ENCODE measurements around the gene S100P. TPM values are rescaled to one million over a fixed set of nuclear protein-coding genes. Genes with fewer than 3 reads are reported as not detected.
A peak's percentile ranks its signal among the peaks of the same experiment; 100 is the strongest.

The S100P gene
- total RNA-seq, 1 experiment from 2014 or later = 365 TPM

DNA sequence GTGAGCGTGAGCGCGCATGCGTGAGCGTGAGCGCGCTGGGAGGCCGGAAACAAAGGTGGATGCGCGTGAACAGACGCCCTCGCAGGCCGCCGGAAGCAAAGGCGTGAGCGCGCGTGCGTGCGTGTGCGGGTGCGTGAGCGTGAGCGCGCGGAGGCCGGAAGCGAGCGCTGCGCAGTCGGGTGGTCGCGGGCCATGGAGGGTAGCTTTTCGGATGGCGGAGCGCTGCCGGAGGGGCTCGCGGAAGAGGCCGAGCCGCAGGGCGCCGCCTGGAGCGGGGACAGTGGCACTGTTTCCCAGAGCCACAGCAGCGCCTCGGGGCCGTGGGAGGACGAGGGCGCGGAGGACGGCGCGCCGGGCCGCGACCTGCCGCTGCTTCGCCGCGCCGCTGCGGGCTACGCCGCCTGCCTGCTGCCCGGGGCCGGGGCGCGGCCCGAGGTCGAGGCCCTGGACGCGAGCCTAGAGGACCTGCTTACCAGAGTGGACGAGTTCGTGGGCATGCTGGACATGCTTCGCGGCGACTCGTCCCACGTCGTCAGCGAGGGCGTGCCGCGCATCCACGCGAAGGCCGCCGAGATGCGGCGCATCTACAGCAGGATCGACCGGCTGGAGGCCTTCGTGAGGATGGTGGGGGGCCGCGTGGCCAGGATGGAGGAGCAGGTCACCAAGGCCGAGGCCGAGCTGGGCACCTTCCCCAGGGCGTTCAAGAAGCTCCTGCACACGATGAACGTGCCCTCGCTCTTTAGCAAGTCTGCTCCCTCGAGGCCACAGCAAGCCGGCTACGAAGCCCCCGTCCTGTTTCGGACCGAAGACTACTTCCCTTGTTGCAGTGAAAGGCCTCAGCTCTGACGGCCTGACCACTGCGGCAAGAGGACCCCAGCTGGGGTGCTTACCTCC, 22.6 kb downstream of the S100P start, which contains the start of gene BLOC1S4:
BLOC1S4 (plus strand) TSS at position 157 of the 894 bp plus-strand sequence; CDS start at position 193, 36 bp downstream.
- H3K4me3 Mint-ChIP-seq (ENCODE audit: low read depth, unreplicated experiment) = peak within 1 kb of the TSS; percentile 91
- BruUV-seq (replicated peaks) = TSS peak; percentile 72
- CTCF ChIA-PET = interaction anchor here (0.9 to 1.5 kb wide), 3 partner anchors 42 to 355 kb away, joined by 3 read pairs; no protein-coding TSS in a partner anchor

DNA sequence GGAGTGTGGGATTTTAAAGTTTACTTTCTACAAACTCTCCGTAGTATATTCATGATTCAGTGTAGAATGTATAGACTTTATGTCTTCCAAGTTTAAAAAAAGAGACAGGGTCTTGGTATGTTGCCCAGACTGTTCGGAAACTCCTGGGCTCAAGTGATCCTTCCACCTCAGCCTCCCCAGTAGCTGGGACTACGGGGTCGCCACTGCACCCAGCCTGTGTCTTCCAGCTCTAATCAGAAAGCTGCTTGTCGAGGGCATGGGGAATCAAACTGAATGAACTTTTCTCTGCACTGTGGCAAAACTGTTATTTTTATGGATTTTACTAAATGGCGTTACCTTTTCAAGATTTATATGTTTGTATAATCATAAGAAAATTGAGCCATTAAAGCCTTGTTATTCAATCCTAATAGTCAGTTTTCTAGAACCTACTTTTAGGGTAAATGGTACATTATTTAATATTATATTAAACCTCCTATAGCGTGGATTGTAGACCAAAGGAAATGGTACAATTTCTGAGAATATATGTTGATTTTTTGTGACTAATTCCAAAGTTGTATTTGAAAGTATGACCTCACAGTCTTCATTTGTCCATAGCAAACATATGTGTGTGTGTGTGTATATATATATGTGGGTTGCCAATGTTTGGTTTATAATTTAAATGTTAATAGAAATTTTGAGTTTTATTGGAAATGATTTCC, 23.4 kb downstream of the S100P start:
- Mint-ChIP-seq H3K36me3 (ENCODE audit: insufficient read depth, unreplicated experiment) (peaks cover 23% of the 10 kb centered on the region), H3K27me3 (ENCODE audit: unreplicated experiment) (no peaks in the 10 kb centered on the region), H3K27ac (ENCODE audit: unreplicated experiment) (no peak overlapping the region), H3K9me3 (ENCODE audit: low read depth, unreplicated experiment) (no peaks in the 10 kb centered on the region), H3K4me1 (ENCODE audit: low read depth, unreplicated experiment) (peaks cover 8% of the 10 kb centered on the region), H3K4me3 (ENCODE audit: low read depth, unreplicated experiment) (peak overlapping the region; percentile 91)
- CTCF ChIA-PET = interaction anchor here (0.9 to 1.5 kb wide), 5 partner anchors 42 to 354 kb away, joined by 3 to 5 read pairs (median 3); no protein-coding TSS in a partner anchor
- BruUV-seq (replicated peaks) = no TSS peak
- intact Hi-C loops (cut with micrococcal nuclease; ENCODE audit: unreplicated experiment) = loop anchor here (5.0 kb wide), 1 partner anchor 170 kb away; no protein-coding TSS in a partner anchor
- no peak for DNase-seq
- TF ChIP-seq, protein P1, sequence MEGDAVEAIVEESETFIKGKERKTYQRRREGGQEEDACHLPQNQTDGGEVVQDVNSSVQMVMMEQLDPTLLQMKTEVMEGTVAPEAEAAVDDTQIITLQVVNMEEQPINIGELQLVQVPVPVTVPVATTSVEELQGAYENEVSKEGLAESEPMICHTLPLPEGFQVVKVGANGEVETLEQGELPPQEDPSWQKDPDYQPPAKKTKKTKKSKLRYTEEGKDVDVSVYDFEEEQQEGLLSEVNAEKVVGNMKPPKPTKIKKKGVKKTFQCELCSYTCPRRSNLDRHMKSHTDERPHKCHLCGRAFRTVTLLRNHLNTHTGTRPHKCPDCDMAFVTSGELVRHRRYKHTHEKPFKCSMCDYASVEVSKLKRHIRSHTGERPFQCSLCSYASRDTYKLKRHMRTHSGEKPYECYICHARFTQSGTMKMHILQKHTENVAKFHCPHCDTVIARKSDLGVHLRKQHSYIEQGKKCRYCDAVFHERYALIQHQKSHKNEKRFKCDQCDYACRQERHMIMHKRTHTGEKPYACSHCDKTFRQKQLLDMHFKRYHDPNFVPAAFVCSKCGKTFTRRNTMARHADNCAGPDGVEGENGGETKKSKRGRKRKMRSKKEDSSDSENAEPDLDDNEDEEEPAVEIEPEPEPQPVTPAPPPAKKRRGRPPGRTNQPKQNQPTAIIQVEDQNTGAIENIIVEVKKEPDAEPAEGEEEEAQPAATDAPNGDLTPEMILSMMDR (IDR thresholded peaks at IDR 0.05; ENCODE audit: unreplicated experiment) = no peak

More for the DNA sequence above, 22.6 kb downstream of the S100P start, which contains the start of gene BLOC1S4:
- Mint-ChIP-seq H3K4me1 (ENCODE audit: low read depth, unreplicated experiment) (peaks cover 8% of the 10 kb centered on the region), H3K9me3 (ENCODE audit: low read depth, unreplicated experiment) (no peaks in the 10 kb centered on the region), H3K27me3 (ENCODE audit: unreplicated experiment) (no peaks in the 10 kb centered on the region), H3K36me3 (ENCODE audit: insufficient read depth, unreplicated experiment) (peaks cover 23% of the 10 kb centered on the region), H3K27ac (ENCODE audit: unreplicated experiment) (peak within 1 kb of the TSS; percentile 53)
- TF ChIP-seq, protein P1 (IDR thresholded peaks at IDR 0.05; ENCODE audit: unreplicated experiment) = no peak
- intact Hi-C loops (cut with micrococcal nuclease; ENCODE audit: unreplicated experiment) = loop anchor here (5.0 kb wide), 1 partner anchor 171 kb away; no protein-coding TSS in a partner anchor
- DNase-seq = peak; percentile 75

DNA sequence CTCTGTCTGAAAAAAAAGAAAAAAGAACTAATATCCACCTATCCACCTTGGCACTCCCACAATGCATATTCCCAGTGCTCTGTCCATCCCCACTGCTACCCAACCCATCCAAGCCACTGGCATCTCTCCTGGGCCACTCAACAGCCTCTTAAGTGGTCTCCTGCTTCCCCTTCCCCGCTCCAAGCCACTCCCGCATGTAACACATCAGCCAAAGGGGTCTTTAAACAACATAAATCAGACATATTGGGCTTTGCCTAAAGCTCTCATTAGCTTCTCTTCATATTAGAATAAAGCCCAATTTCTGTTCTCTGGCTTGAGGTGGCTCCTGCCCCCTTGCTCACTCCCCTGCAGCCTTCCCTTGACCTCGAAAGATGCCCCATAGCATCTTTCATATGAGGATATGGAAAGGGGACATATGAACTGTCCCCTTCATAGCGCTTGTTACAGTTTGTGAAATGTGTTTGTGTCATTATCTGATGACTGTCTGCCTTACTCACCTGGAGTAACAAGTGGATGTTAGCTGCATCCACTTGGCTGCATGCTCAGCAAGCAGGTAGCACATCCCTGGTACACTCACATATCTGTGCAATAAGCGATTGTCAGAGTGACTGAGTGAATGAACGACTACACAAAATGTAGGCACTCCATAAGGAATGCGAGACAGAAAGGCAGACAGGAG, 25.4 kb downstream of the S100P start:
- Mint-ChIP-seq H3K9me3 (ENCODE audit: low read depth, unreplicated experiment) (no peaks in the 10 kb centered on the region), H3K4me1 (ENCODE audit: low read depth, unreplicated experiment) (peaks cover 8% of the 10 kb centered on the region), H3K27ac (ENCODE audit: unreplicated experiment) (no peak overlapping the region), H3K4me3 (ENCODE audit: low read depth, unreplicated experiment) (no peak overlapping the region), H3K36me3 (ENCODE audit: insufficient read depth, unreplicated experiment) (peaks cover 23% of the 10 kb centered on the region), H3K27me3 (ENCODE audit: unreplicated experiment) (no peaks in the 10 kb centered on the region)
- TF ChIP-seq, protein P1 (IDR thresholded peaks at IDR 0.05; ENCODE audit: unreplicated experiment) = no peak
- CTCF ChIA-PET = interaction anchor here (1.8 kb wide), 1 partner anchor 154 kb away, joined by 20 read pairs; no protein-coding TSS in a partner anchor
- intact Hi-C loops (cut with micrococcal nuclease; ENCODE audit: unreplicated experiment) = loop anchor here (5.0 kb wide), 1 partner anchor 168 kb away; no protein-coding TSS in a partner anchor
- no TSS peak for BruUV-seq (replicated peaks)
- DNase-seq = no peak

All from Calu3 (cell line).